ENCODE results near the gene BASP1.
"Not testable (repeated sequence)": the region's sequence is repeated elsewhere in the genome, so short reads cannot be mapped to it uniquely, and the experiment has no call there.

The BASP1 gene

GRCh38 chr5:17256171-17256570 is 38.7 kb downstream of the BASP1 start:
- no peak for DNase-seq (ENCODE audit: low spot score)

DNA sequence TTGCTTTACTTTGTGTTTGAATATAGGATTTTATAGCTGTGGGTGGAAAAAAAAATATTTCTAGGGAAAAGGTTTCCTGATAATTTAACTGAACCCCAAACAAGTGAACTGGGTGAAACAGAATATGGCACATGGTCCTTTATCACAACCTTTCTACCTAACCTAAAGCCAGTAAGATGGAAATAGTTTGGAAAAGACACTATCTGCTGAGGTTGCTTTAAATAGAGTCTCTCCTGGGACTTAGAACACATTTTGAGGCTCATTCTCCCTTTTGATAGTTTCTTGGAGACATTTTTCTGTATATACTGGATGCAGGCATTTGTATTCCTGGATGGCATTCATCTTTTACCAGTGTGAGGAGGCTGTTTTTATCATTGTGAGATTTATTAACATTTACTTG is 39.4 kb downstream of the BASP1 start:
- DNase-seq (ENCODE audit: low spot score), result no peak

GRCh38 chr5:17257705-17258273 is 40.4 kb downstream of the BASP1 start:
- no peak for DNase-seq (ENCODE audit: low spot score)

GRCh38 chr5:17258431-17258830 is 41.0 kb downstream of the BASP1 start:
- no peak for DNase-seq (ENCODE audit: low spot score)

GRCh38 chr5:17259012-17259411 is 41.6 kb downstream of the BASP1 start:
- DNase-seq (ENCODE audit: low spot score), result not testable (repeated sequence)

GRCh38 chr5:17259630-17260257 is 42.3 kb downstream of the BASP1 start:
- DNase-seq (ENCODE audit: low spot score), result no peak

DNA sequence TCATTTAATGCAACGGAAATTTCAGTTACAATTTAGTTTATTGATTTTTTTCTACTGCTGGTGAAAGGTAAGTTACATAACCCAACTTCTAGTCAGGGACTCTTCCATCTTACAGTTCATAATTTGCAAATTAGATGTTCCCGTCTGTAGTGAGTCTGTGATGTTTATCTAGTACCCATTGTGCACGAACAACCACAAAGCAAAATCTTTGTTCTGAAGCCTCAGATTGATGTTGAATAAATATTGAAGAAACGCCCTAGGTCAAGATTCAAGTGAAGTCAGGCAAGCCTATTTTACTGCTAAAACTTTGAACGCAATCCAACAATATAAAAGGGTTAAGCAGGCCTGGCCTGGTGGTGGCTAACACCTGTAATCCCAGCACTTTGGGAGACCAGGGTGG is 43.1 kb downstream of the BASP1 start:
- no peak for DNase-seq (ENCODE audit: low spot score)

DNA sequence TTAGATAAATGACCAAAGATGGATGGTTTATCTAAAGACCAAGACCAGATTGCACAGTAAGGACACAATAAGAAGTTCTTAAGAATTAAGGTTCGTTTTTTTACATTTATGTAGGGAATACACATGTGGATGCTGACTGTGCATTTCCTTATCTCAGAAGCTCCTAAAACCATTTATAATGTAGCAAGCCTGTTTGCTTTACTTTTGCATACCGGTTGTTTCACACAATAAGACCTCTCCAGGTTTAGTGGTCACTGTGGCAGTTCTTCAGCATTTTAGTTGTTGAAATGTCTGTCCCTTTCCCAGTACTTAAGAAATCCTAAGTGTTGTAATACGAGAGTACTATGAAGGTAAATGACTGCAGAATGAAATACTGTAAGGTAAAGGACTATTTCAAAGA is 43.6 kb downstream of the BASP1 start:
- no peak for DNase-seq (ENCODE audit: low spot score)

- DNase-seq (ENCODE audit: low spot score), result no peak
Observed at GRCh38 chr5:17265041-17265440, 47.6 kb downstream of the BASP1 start.

- no peak for DNase-seq (ENCODE audit: low spot score)
Observed at GRCh38 chr5:17267106-17267505, 49.7 kb downstream of the BASP1 start.

DNA sequence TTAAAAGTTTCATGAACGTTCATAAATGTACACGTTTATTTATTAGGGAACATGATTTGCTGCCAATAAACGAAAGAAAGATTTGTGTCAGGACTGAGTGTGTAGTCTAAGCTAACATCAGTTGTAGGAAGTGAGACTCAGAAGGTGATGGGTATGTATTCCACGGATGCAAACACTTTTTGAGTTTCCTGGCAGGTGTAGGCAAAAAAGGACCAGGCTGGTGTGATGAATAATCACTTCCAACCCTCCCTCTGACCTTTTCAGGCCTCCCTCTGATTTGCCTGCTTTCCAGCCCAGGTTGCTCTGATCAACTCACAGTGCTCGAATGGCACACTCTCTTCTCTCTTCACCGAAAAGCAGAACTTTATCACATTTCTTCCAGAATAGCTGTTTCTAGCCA is 51.8 kb downstream of the BASP1 start:
- DNase-seq (ENCODE audit: low spot score), result no peak

- no peak for DNase-seq (ENCODE audit: low spot score)
Observed at GRCh38 chr5:17272111-17272510, 54.7 kb downstream of the BASP1 start.

- DNase-seq (ENCODE audit: low spot score), result no peak
Observed at GRCh38 chr5:17275289-17276158, 58.1 kb downstream of the BASP1 start.

- no peak for DNase-seq (ENCODE audit: low spot score)
Observed at GRCh38 chr5:17276445-17276844, 59.0 kb downstream of the BASP1 start.

DNA sequence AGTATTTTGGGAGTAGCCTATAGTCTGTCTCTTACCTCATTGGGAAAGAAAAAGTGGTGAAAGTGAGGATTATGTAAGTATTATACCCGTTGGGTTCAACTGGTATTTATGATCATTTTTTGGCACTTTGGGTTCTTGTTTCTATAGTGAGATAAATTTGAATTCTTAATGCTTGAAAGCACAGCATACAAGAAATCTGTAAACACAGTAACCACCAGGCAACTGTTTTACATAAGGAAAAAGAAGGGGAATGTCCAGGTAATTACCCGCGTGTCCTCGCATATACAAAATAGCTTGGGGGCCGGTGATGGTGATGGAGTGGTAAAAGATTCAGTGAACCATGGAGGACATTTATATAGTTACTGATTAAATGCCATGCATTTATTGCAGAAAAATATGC is 60.5 kb downstream of the BASP1 start:
- no peak for DNase-seq (ENCODE audit: low spot score)

DNA sequence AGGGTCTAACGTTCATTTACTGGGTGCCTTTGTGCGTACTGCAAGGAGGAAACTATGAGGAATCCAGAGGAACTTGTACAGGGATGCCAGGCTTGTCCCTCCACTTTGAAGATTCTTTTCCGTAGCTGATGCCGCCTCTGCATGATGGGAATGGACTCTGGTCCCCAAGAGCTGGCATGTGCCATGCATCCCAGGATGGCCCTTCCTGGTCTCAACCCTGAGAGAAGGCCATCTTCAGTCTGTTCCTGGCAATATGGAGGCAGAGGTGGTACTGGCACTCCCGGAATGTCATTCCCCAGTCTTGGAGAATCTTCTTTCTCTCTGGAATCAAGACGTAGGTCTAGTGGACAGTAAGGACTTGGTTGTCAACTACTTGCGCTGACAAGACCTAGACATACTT is 61.5 kb downstream of the BASP1 start:
- no peak for DNase-seq (ENCODE audit: low spot score)

GRCh38 chr5:17279487-17279886 is 62.1 kb downstream of the BASP1 start:
- DNase-seq (ENCODE audit: low spot score), result no peak

DNA sequence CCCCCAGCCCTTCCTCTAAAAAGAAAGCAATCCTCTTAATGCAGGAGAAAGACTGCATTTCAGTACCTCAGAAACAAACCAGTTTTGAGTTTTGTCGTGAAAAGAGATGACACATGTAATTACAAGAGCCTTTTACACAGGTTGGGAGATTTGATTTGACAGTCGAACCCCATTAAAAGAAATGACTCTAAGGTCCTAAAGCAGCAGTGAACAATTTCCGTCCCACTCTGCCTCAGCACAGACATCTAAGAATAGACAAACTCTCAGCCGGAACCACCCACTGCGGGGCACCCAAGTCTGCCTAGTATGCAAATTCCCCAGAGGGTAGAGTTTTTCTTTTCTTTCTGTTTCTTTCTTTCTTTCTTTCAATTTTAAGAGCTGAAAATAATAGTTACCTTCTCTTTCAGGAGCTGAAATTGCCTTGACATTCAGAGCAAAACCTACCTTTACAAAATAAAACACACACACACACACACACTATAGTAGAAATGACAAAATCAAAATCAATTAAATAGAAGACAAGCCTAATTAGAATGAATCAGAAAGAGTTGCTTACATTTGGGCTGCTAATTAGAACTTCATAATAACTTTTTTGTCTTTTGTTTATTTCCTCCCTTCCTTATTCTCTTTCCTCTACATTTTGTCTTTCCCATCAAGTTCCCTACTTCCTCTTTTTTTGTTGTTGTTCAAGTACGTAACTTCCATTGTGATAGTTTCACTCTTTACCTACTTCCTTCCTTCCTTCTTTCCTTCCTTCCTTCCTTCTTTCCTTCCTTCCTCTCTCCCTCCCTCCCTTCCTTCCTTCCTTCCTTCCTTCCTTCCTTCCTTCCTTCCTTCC is 65.1 kb downstream of the BASP1 start:
- DNase-seq (ENCODE audit: low spot score), result no peak

GRCh38 chr5:17283121-17283415 is 65.6 kb downstream of the BASP1 start:
- no peak for DNase-seq (ENCODE audit: low spot score)

DNA sequence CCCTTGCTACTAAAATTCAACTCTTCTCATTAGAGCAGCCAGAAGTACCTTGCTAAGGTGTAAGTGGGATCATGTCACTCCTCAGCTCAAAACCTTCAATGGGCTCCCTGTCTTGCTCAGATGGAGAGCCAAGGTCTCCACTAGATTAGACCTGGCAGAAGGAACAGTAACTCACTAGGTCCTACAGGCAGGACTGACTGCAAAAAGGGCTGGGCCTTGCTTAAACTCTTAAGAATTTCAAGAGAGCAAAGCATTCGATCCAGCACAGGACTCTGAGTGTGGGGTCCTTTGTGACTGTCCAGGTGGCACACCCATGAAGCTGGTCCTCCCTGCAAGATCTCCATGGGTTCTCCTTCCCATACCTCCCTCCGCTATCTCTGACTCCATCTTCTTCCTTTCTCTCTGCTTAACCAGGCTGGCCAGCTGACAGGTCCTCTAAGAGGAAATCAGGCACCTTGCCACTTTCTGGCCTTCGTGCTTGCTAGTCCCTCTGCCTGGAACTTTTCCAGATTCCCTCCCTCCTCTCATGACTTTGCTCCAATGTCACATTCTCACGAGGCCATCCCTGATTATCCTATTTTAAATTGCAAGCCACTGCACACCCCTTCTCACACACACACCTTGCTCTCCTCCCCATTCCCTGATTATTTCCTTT is 70.2 kb downstream of the BASP1 start:
- DNase-seq (ENCODE audit: low spot score), result no peak

DNA sequence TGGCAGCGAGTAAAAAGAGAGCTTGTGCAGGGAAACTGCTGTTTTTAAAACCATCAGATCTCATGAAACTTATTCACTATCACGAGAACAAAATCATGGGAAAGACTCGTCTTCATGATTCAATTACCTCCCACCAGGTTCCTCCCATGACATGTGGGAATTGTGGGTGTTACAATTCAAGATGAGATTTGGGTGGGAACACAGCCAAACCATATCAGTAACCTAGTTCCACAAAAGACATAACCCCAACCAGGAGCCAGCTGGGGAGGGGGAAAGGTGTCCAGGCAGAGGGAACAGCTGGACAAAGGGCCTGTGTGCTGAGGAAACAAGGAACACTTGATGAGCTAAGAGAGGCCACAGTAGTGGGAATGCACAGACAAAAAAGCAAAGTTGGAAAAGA is 71.1 kb downstream of the BASP1 start:
- no peak for DNase-seq (ENCODE audit: low spot score)
